GM10847 (cell line): ENCODE results near the gene KRT9.

Experiments
- POLR2A ChIP-seq: IDR thresholded peaks from 2 replicates; pipeline ENCODE4 v1.6.1; 2011; ENCODE audit not compliant: insufficient read length; ENCODE audit errors: extremely low read depth

Gene KRT9

GRCh38 chr17:41527063-41528023, 44.5 kb downstream of the KRT9 start:
- no peak for TF ChIP-seq POLR2A

- TF ChIP-seq POLR2A = no peak
Measured at GRCh38 chr17:41524261-41524660, 47.6 kb downstream of the KRT9 start.

DNA sequence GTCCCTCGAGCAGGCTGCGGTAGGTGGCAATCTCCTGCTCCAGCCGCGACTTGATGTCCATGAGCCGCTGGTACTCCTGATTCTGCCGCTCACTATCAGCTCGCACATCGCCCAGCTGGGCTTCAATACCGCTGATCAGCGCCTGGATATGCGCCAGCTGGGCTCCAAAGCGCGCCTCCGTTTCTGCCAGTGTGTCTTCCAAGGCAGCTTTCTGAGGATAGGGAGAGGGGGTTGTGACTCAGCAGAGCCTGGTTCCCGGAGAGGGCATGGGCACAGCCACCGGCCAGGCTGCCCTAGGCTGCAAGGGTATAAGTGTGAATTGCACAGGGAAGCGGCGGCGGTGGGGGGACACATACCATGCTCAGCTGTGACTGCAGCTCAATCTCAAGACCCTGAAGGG, 48.1 kb downstream of the KRT9 start:
- no peak for TF ChIP-seq POLR2A

DNA sequence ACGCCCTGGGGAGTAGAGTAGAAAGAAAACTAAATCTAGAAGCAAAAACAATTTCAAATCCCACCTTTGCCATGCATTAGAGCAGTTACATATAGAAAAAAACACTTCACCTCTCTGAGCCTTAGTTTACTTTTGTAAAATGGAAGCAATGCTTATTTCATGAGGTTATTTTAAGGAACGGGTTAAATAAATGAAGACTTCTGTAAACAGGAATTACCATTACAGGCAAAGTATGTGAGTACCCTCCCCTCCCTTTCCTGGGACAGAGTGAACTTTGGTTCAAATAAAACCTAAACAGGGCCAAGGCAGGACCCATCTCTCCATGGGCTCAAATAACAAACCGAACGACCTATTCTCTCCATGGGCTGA, 48.6 kb downstream of the KRT9 start:
- no peak for TF ChIP-seq POLR2A

GRCh38 chr17:41522301-41523224, 49.3 kb downstream of the KRT9 start:
- TF ChIP-seq POLR2A = no peak

DNA sequence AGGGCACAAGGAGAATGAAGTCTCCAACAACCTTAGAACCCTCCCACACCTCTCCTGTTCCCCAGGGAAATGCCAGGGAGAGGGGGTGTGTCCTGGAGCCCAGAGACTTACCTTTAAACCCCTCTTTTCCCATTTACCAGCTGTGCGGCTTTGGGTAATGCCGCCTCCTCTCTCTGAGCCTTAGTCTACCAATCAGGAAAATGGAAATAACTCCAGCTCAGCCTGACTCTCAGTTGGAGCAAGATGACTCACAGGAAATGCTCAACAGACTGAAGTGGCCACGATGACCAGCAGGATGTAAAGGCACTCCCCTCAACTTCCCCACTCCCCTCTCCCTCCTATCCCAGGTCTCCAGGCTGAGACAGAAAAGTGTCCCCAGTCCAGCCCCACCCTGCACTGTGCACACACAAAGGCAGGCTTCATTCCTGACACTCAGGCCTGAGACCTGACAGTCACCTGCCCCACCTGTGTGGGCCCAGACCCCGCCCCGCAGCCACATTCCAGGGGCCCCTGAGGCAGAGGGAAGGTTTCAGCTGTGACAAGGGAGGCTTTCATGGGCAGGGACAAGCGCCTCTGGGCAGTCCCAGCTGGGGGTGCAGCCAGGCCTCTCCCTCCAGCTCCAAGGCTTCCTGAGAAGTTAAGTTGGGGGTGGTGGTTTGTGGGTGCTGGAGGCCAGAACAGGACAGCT, 50.1 kb downstream of the KRT9 start:
- no peak for TF ChIP-seq POLR2A

GRCh38 chr17:41520821-41521521, 50.9 kb downstream of the KRT9 start:
- no peak for TF ChIP-seq POLR2A

- no peak for TF ChIP-seq POLR2A
Measured at GRCh38 chr17:41519501-41520224, 52.2 kb downstream of the KRT9 start.

DNA sequence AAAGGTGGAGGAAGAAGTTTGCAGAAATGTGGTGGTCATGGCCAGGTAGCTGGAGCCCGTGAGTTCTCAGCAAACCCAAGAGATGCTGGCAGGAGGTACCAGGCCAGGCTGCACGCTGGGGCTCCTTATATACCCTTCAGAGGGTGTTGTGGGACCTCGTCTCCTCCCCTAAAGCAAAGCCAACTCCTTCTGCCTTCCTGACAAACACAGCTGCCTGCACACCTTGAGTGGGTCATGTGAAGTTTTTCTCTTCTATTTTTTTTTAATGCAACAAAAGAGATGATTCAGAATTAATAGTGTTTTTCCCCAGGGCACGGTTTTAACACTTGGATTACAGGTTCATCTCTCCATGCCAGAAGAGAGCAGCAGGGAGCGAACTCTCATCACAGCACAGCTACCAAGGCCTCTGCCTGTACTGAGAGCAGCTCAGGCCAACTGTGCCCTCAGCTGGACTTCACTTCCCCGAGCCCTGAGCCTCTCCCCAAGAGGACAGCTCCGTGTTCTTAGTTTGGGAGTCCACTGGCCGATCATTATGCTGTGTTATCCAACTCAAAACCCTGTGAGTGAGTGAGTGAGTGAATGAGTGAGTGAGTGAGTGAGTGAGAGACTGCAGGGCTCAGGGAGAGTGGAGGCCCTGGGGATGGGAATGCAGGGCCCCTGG, 52.9 kb downstream of the KRT9 start, which contains the start of gene KRT15:
KRT15 (minus strand) TSS at position 102 of the 661 bp plus-strand sequence; CDS start at position 39, 63 bp downstream.
- TF ChIP-seq POLR2A = no peak

GRCh38 chr17:41518031-41518430, 53.8 kb downstream of the KRT9 start:
- no peak for TF ChIP-seq POLR2A

DNA sequence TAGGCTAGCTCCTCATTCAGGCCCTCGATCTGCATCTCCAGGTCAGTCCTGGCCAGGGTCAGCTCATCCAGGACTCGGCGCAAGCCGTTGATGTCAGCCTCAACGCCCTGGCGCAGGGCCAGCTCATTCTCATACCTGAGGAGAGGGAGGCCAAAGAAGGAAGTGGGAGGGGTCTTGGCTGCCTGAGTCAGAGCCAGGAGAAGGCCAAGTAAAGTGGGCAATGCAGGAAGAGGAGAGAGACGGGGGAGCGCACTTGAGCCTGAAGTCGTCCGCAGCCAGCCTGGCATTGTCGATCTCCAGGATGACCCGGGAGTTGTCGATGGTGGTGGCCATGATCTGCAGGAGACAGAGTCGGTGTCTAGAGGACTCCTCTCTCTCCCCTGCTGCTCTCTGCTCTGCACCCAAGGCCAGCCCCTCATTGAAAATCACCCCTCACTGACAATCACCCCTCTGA, 55.0 kb downstream of the KRT9 start:
- TF ChIP-seq POLR2A = no peak

GRCh38 chr17:41516147-41516829, 55.6 kb downstream of the KRT9 start:
- no peak for TF ChIP-seq POLR2A
